DMS114 treated with DMSO at 0.1 percent for 48 hours (cell line): ENCODE measurements around the gene BDP1.
"Not testable (repeated sequence)": the region's sequence is repeated elsewhere in the genome, so short reads cannot be mapped to it uniquely, and the experiment has no call there.

Experiments
- DNase-seq: peaks from one replicate; lab custom pipeline; 2025; ENCODE audit not compliant: unreplicated experiment; lab: John Stamatoyannopoulos, UW

The BDP1 gene

GRCh38 chr5:71609916-71610315, 154.5 kb downstream of the BDP1 start:
- not testable (repeated sequence) for DNase-seq

DNA sequence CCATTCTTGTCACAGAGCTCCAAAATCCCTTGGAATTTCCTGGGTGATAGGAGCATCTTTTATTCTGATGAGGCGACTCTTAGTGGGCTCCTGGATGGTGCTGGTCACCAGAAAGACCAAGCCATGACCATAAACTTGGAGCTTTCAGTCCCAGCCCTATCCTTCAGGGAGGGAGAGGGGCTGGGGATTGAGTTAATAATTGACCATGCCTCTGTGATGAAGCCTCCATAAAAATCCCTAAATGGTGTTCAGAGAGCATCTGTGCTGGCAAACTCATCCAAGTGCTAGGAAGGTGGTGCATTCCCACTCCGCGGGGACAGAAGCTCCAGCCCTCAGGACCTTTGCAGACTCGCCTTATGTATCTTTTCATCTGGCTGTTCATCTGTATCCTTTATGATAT, 160.4 kb downstream of the BDP1 start:
- no peak for DNase-seq
